Neuronal stem cell (in vitro differentiated cells): ENCODE measurements around the gene TUBAL3.

Source experiments
- DNase-seq: peaks from one replicate; pipeline ENCODE4 v3.0.0-alpha.2; 2013; ENCODE audit warnings: low spot score
- H2AFZ ChIP-seq: one replicate; pipeline ENCODE4 v1.6.1; 2013; ENCODE audit warnings: mild to moderate bottlenecking, low read length, inconsistent platforms
- H2AK5ac ChIP-seq: 2 replicates; pipeline ENCODE4 v1.6.1; 2013; ENCODE audit warnings: low read depth, mild to moderate bottlenecking, inconsistent platforms, low read length, moderate library complexity, mixed read lengths
- H2BK120ac ChIP-seq: 2 replicates; pipeline ENCODE4 v1.6.1; 2013; ENCODE audit warnings: low read depth, mild to moderate bottlenecking, inconsistent platforms, low read length, moderate library complexity, mixed read lengths
- H2BK12ac ChIP-seq: one replicate; pipeline ENCODE4 v1.6.1; 2013; ENCODE audit warnings: low read length, inconsistent platforms
- H2BK15ac ChIP-seq: 2 replicates; pipeline ENCODE4 v1.6.1; 2013; ENCODE audit warnings: mild to moderate bottlenecking, low read length, inconsistent platforms, mixed read lengths
- H2BK5ac ChIP-seq: one replicate; pipeline ENCODE4 v1.6.1; 2013; ENCODE audit warnings: inconsistent platforms, mild to moderate bottlenecking, low read length, moderate library complexity
- H3K14ac ChIP-seq: one replicate; pipeline ENCODE4 v1.6.1; 2013; ENCODE audit warnings: low read length, inconsistent platforms
- H3K18ac ChIP-seq: 2 replicates; pipeline ENCODE4 v1.6.1; 2013; ENCODE audit warnings: low read length, inconsistent platforms
- H3K23ac ChIP-seq: 2 replicates; pipeline ENCODE4 v1.6.1; 2013; ENCODE audit warnings: low read depth, mild to moderate bottlenecking, mixed read lengths, low read length, inconsistent platforms; ENCODE audit not compliant: poor library complexity
- H3K27ac ChIP-seq: replicated peaks from 3 replicates; pipeline ENCODE4 v1.5.1; 2013; ENCODE audit warnings: low read length, inconsistent platforms
- H3K27me3 ChIP-seq, 3 experiments: 2 replicates each; pipeline ENCODE4 v1.6.1; 2013; ENCODE audit warnings: low read length in 3 of 3, mild to moderate bottlenecking in 2 of 3, inconsistent platforms in 1 of 3, low read depth in 1 of 3, mixed read lengths in 1 of 3, moderate library complexity in 1 of 3; ENCODE audit not compliant: control insufficient read depth in 3 of 3, insufficient read depth in 3 of 3
- H3K36me3 ChIP-seq, 2 donors: replicated peaks in 1 of 2; 2 replicates each; pipeline ENCODE4 v1.6.1; 2013; ENCODE audit warnings: low read length in 2 of 2; ENCODE audit not compliant: control insufficient read depth in 2 of 2, insufficient read depth in 2 of 2
- H3K4ac ChIP-seq: 2 replicates; pipeline ENCODE4 v1.6.1; 2013; ENCODE audit warnings: inconsistent platforms, mild to moderate bottlenecking, low read length, moderate library complexity
- H3K4me1 ChIP-seq, 2 donors: 1 replicate in 1 of 2; 2 replicates in 1 of 2; pipeline ENCODE4 v1.6.1; 2013; ENCODE audit warnings: low read length in 2 of 2, low read depth in 1 of 2; ENCODE audit not compliant: control insufficient read depth in 2 of 2, insufficient read depth in 1 of 2
- H3K4me2 ChIP-seq: one replicate; pipeline ENCODE4 v1.6.1; 2013; ENCODE audit warnings: mild to moderate bottlenecking, low read length, inconsistent platforms; ENCODE audit not compliant: insufficient read depth, poor library complexity, severe bottlenecking
- H3K4me3 ChIP-seq, 2 donors: 2 replicates each; pipeline ENCODE4 v1.5.1; 2013; ENCODE audit warnings: low read length in 2 of 2, mild to moderate bottlenecking in 2 of 2, inconsistent platforms in 1 of 2, moderate library complexity in 1 of 2
- H3K79me1 ChIP-seq: one replicate; pipeline ENCODE4 v1.6.1; 2013; ENCODE audit warnings: low read depth, mild to moderate bottlenecking, inconsistent platforms, low read length, moderate library complexity
- H3K9ac ChIP-seq: one replicate; pipeline ENCODE4 v1.6.1; 2013; ENCODE audit warnings: mild to moderate bottlenecking, low read depth, low read length, inconsistent platforms; ENCODE audit not compliant: poor library complexity
- H3K9me3 ChIP-seq, 2 donors: replicated peaks in 1 of 2; 2 replicates each; pipeline versions ENCODE3 to v1.6.1; 2013; ENCODE audit warnings: low read length in 2 of 2, mild to moderate bottlenecking in 2 of 2, inconsistent platforms in 1 of 2, low read depth in 1 of 2, mixed read lengths in 1 of 2, moderate library complexity in 1 of 2; ENCODE audit not compliant: control insufficient read depth in 2 of 2, insufficient read depth in 1 of 2
- H4K8ac ChIP-seq: one replicate; pipeline ENCODE4 v1.6.1; 2013; ENCODE audit warnings: low read depth, mild to moderate bottlenecking, inconsistent platforms, low read length, moderate library complexity
- H4K91ac ChIP-seq: one replicate; pipeline ENCODE4 v1.6.1; 2013; ENCODE audit warnings: low read length, low read depth, mild to moderate bottlenecking, inconsistent platforms; ENCODE audit not compliant: poor library complexity
- WGBS, 2 donors: extraction: QIAGEN DNeasy Blood & Tissue Kit; methylation state at CpG; one replicate each; pipeline ENCODE4 v1.1.7; 2013; ENCODE audit warnings: missing lambda C conversion rate in 2 of 2, mixed read lengths in 1 of 2; ENCODE audit not compliant: insufficient read length in 2 of 2, insufficient replicate concordance in 1 of 2; ENCODE audit errors: extremely low coverage in 2 of 2; 5-methylcytosine and 5-hydroxymethylcytosine counted together

Gene TUBAL3

GRCh38 chr10:5399332-5399731 is 5.3 kb downstream of the TUBAL3 start:
- H3K4ac ChIP-seq, result no peak overlapping the region
- H2BK12ac ChIP-seq, result no peak overlapping the region
- no peak overlapping the region for H3K23ac ChIP-seq
- peaks cover 0 to 27% (median 0%) of the 10 kb centered on the region in 3 experiments for H3K27me3 ChIP-seq
- no peaks in the 10 kb centered on the region for H3K9me3 ChIP-seq
- no peak overlapping the region for H2BK15ac ChIP-seq
- no peaks in the 10 kb centered on the region for H3K36me3 ChIP-seq
- no peak overlapping the region for H2AFZ ChIP-seq
- H3K18ac ChIP-seq, result no peak overlapping the region
- H4K8ac ChIP-seq, result no peak overlapping the region
- no peaks in the 10 kb centered on the region for H3K79me1 ChIP-seq
- H2BK5ac ChIP-seq, result no peak overlapping the region
- DNase-seq, result no peak
- H3K27ac ChIP-seq, result no peak overlapping the region
- no peak overlapping the region for H4K91ac ChIP-seq
- H3K4me1 ChIP-seq, result no peaks in the 10 kb centered on the region
- H3K9ac ChIP-seq, result no peak overlapping the region
- no peak overlapping the region for H2BK120ac ChIP-seq
- no peak overlapping the region for H3K14ac ChIP-seq
- H3K4me2 ChIP-seq, result no peak overlapping the region
- H2AK5ac ChIP-seq, result no peak overlapping the region
- WGBS, 2 donors, result no CpG with 5 or more reads among the region's 6 CpGs
- H3K4me3 ChIP-seq, result no peak overlapping the region

- H2BK120ac ChIP-seq, result no peak overlapping the region
- H3K27me3 ChIP-seq, result peaks cover 0 to 11% (median 0%) of the 10 kb centered on the region in 3 experiments
- no peaks in the 10 kb centered on the region for H3K36me3 ChIP-seq
- no peak overlapping the region for H2BK12ac ChIP-seq
- H2AK5ac ChIP-seq, result no peak overlapping the region
- H3K18ac ChIP-seq, result no peak overlapping the region
- H3K9me3 ChIP-seq, result peaks cover 0 to 2% of the 10 kb centered on the region in 2 donors
- H2AFZ ChIP-seq, result no peak overlapping the region
- no peak overlapping the region for H3K4me2 ChIP-seq
- H3K23ac ChIP-seq, result no peak overlapping the region
- no peak overlapping the region for H2BK5ac ChIP-seq
- H4K8ac ChIP-seq, result no peak overlapping the region
- WGBS, 2 donors, result no CpG with 5 or more reads among the region's 12 CpGs
- no peak overlapping the region for H2BK15ac ChIP-seq
- no peak overlapping the region for H4K91ac ChIP-seq
- no peak for DNase-seq
- H3K4me3 ChIP-seq, result no peak overlapping the region
- H3K79me1 ChIP-seq, result no peaks in the 10 kb centered on the region
- no peak overlapping the region for H3K9ac ChIP-seq
- H3K14ac ChIP-seq, result no peak overlapping the region
- H3K4ac ChIP-seq, result no peak overlapping the region
- H3K27ac ChIP-seq, result no peak overlapping the region
- H3K4me1 ChIP-seq, result no peaks in the 10 kb centered on the region
Measured at GRCh38 chr10:5396556-5397300, 7.9 kb downstream of the TUBAL3 start.

- Histone ChIP-seq H3K4me1 (no peaks in the 10 kb centered on the region), H3K27ac (no peak overlapping the region), H3K9me3 (peaks cover 2 to 13% of the 10 kb centered on the region in 2 donors), H2BK12ac (no peak overlapping the region), H2BK15ac (no peak overlapping the region), H2BK5ac (no peak overlapping the region), H2AFZ (no peak overlapping the region), H3K23ac (no peak overlapping the region), H2BK120ac (no peak overlapping the region), H2AK5ac (no peak overlapping the region), H3K14ac (no peak overlapping the region), H3K9ac (no peak overlapping the region), H3K4me2 (no peak overlapping the region), H3K4me3 (no peak overlapping the region), H4K91ac (no peak overlapping the region), H4K8ac (no peak overlapping the region), H3K27me3 (peaks cover 0 to 6% (median 0%) of the 10 kb centered on the region in 3 experiments), H3K18ac (no peak overlapping the region), H3K79me1 (no peaks in the 10 kb centered on the region), H3K36me3 (no peaks in the 10 kb centered on the region), H3K4ac (no peak overlapping the region)
- DNase-seq, result no peak
- WGBS, 2 donors, result no CpG with 5 or more reads among the region's 18 CpGs
Measured at GRCh38 chr10:5395168-5395567, 9.5 kb downstream of the TUBAL3 start.

- no peak overlapping the region for H4K8ac ChIP-seq
- H3K23ac ChIP-seq, result no peak overlapping the region
- H4K91ac ChIP-seq, result no peak overlapping the region
- no peak overlapping the region for H2BK12ac ChIP-seq
- H3K4me3 ChIP-seq, result no peak overlapping the region
- DNase-seq, result no peak
- H3K79me1 ChIP-seq, result no peaks in the 10 kb centered on the region
- no CpG with 5 or more reads among the region's 14 CpGs for WGBS, 2 donors
- no peak overlapping the region for H3K18ac ChIP-seq
- H2BK15ac ChIP-seq, result no peak overlapping the region
- H3K14ac ChIP-seq, result no peak overlapping the region
- peaks cover 2 to 15% of the 10 kb centered on the region in 2 donors for H3K9me3 ChIP-seq
- no peaks in the 10 kb centered on the region for H3K36me3 ChIP-seq
- H2AK5ac ChIP-seq, result peak overlapping the region; percentile 25
- H3K4ac ChIP-seq, result no peak overlapping the region
- H2AFZ ChIP-seq, result no peak overlapping the region
- H2BK120ac ChIP-seq, result no peak overlapping the region
- no peaks in the 10 kb centered on the region for H3K4me1 ChIP-seq
- H3K4me2 ChIP-seq, result no peak overlapping the region
- H2BK5ac ChIP-seq, result no peak overlapping the region
- H3K9ac ChIP-seq, result no peak overlapping the region
- peaks cover 0 to 6% (median 0%) of the 10 kb centered on the region in 3 experiments for H3K27me3 ChIP-seq
- H3K27ac ChIP-seq, result no peak overlapping the region
Measured at GRCh38 chr10:5393529-5393928, 11.1 kb downstream of the TUBAL3 start.
